IPS DF 4.7 (cell line): ENCODE data around the gene RNF223.
"Not testable (repeated sequence)": the region's sequence is repeated elsewhere in the genome, so short reads cannot be mapped to it uniquely, and the experiment has no call there.

Experiments used
- DNase-seq: peaks from one replicate; pipeline ENCODE4 v3.0.0-alpha.2; 2013; ENCODE audit warnings: low spot score; ENCODE audit errors: extremely low read depth

RNF223 gene

GRCh38 chr1:1109743-1110142 is 35.6 kb upstream of the RNF223 start:
- no peak for DNase-seq

- no peak for DNase-seq
Observed at GRCh38 chr1:1106510-1107221, 32.6 kb upstream of the RNF223 start.

- DNase-seq = not testable (repeated sequence)
Observed at GRCh38 chr1:1104152-1104551, 30.0 kb upstream of the RNF223 start.

- DNase-seq = no peak
Observed at GRCh38 chr1:1101503-1101902, 27.4 kb upstream of the RNF223 start.

- DNase-seq = no peak
Observed at GRCh38 chr1:1100296-1100695, 26.2 kb upstream of the RNF223 start.

- no peak for DNase-seq
Observed at GRCh38 chr1:1099506-1100183, 25.5 kb upstream of the RNF223 start.

GRCh38 chr1:1098681-1099421 is 24.7 kb upstream of the RNF223 start:
- no peak for DNase-seq

- DNase-seq = not testable (repeated sequence)
Observed at GRCh38 chr1:1096136-1096535, 22.0 kb upstream of the RNF223 start.

GRCh38 chr1:1094981-1095380 is 20.9 kb upstream of the RNF223 start:
- DNase-seq = no peak

GRCh38 chr1:1093610-1093943 is 19.5 kb upstream of the RNF223 start:
- DNase-seq = no peak

- no peak for DNase-seq
Observed at GRCh38 chr1:1092894-1093609, 18.9 kb upstream of the RNF223 start.

GRCh38 chr1:1092149-1092855 is 18.2 kb upstream of the RNF223 start:
- DNase-seq = no peak

GRCh38 chr1:1091344-1092148 is 17.4 kb upstream of the RNF223 start:
- DNase-seq = no peak

- DNase-seq = no peak
Observed at GRCh38 chr1:1090424-1091343, 16.6 kb upstream of the RNF223 start.

- DNase-seq = no peak
Observed at GRCh38 chr1:1089731-1090423, 15.8 kb upstream of the RNF223 start.

GRCh38 chr1:1088801-1089680 is 14.9 kb upstream of the RNF223 start:
- no peak for DNase-seq

GRCh38 chr1:1088029-1088800 is 14.1 kb upstream of the RNF223 start:
- DNase-seq = no peak
